Colonic mucosa (tissue), 4 donors: ENCODE data around the gene SH2D1B. TPM values are rescaled to one million over a fixed set of nuclear protein-coding genes. Genes with fewer than 3 reads are reported as not detected.

Source experiments
- DNase-seq: peaks from one replicate; pipeline ENCODE4 v3.0.0-alpha.2; 2020
- H3K27ac ChIP-seq: fragments of 200-600 bp; one replicate; pipeline ENCODE4 v1.8.0; 2021
- H3K27me3 ChIP-seq: fragments of 200-600 bp; one replicate; pipeline ENCODE4 v1.8.0; 2021
- H3K36me3 ChIP-seq: fragments of 200-600 bp; one replicate; pipeline ENCODE4 v1.8.0; 2021
- H3K4me1 ChIP-seq: fragments of 200-600 bp; one replicate; pipeline ENCODE4 v1.8.0; 2021; ENCODE audit warnings: mild to moderate bottlenecking
- H3K4me3 ChIP-seq: fragments of 200-600 bp; one replicate; pipeline ENCODE4 v1.8.0; 2021
- H3K9ac ChIP-seq, 2 donors: one replicate each; pipeline ENCODE4 v1.7.0; 2013; ENCODE audit warnings: control low read depth in 2 of 2, low read depth in 2 of 2, low read length in 2 of 2
- H3K9me3 ChIP-seq: fragments of 200-600 bp; one replicate; pipeline ENCODE4 v1.8.0; 2021
- intact Hi-C: fragments of 100-400 bp; cut with DNase I; formaldehyde crosslinking; loops from one replicate; pipeline ENCODE4 v1.14.1; 2022
- total RNA-seq, 2 donors: library from RNA; stranded (reverse); fragmentation: NEBNext Ultra II Directional in 1 of 2; extraction: Animal tissue kit (Norgen Biotek cat#: 25700) in 1 of 2; gene quantifications; one replicate each; pipeline ENCODE4 v1.2.1, GENCODE V29; 2021
- TF ChIP-seq, protein P1 (sequence below): fragments of 200-600 bp; IDR thresholded peaks from one replicate; pipeline ENCODE4 v1.8.0; 2022; ENCODE audit warnings: antibody characterized with exemption, mild to moderate bottlenecking
- donor health status: healthy.
- donor health status: DM: no; HTN: no; CAD: no.
- donor health status: DM: no; HTN: no; CAD: no.

Gene SH2D1B
- total RNA-seq, 2 donors from 2014 or later = 0.27 to 0.69 TPM

DNA sequence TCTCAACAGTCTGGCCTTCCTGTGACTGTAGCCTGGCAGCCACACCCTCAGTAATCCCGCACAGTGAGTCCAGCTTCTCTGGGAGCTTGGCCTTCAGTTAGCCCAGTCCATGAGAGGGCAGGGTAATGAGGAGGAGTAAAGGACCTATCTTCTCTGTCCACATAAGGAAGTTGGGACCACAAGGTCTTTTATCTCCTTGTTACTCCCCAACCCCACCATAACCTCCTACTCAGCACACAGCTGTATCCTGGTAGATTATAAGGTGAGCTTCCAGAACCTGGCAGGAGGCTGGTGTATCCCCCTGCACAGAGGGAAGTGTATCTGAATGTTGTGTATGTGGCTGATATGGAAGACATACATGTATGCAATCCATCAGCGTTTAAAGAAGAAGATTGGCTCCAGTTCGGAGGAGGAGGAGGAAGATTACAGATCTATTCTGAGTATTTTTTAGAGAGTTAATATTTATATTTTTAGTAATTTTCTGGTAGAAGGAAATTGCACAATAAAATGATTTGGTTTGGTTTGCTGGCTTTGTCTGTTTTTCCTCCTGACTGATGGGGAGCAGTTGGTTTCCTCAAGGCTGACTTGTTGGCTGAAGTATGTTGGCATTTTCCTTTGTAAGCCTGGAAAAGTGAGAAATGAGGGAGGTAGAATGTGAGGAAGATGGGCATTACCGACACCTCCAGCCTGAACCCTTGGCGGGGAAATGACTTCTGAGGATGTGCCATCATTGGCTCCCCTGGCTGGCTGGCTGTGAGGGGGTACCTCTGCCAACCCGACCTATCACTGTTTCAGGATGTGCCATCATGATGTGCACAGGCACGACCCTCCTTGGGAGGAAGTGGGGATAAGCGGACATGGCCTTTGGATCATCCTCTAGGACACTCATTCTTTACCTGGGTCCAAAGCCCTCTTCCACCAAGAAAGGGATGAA lies 25.4 kb downstream of the SH2D1B start:
- DNase-seq = no peak
- Histone ChIP-seq H3K4me1 (no peaks in the 10 kb centered on the region), H3K27me3 (no peaks in the 10 kb centered on the region), H3K36me3 (no peaks in the 10 kb centered on the region), H3K9me3 (no peaks in the 10 kb centered on the region), H3K9ac (no peak overlapping the region), H3K27ac (no peak overlapping the region), H3K4me3 (no peak overlapping the region)
- TF ChIP-seq, protein P1, sequence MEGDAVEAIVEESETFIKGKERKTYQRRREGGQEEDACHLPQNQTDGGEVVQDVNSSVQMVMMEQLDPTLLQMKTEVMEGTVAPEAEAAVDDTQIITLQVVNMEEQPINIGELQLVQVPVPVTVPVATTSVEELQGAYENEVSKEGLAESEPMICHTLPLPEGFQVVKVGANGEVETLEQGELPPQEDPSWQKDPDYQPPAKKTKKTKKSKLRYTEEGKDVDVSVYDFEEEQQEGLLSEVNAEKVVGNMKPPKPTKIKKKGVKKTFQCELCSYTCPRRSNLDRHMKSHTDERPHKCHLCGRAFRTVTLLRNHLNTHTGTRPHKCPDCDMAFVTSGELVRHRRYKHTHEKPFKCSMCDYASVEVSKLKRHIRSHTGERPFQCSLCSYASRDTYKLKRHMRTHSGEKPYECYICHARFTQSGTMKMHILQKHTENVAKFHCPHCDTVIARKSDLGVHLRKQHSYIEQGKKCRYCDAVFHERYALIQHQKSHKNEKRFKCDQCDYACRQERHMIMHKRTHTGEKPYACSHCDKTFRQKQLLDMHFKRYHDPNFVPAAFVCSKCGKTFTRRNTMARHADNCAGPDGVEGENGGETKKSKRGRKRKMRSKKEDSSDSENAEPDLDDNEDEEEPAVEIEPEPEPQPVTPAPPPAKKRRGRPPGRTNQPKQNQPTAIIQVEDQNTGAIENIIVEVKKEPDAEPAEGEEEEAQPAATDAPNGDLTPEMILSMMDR = no peak
- intact Hi-C loops = loop anchor here (10.0 kb wide), 1 partner anchor 102 kb away; no protein-coding TSS in a partner anchor

- intact Hi-C loops = loop anchor here (10.0 kb wide), 1 partner anchor 101 kb away; no protein-coding TSS in a partner anchor
- Histone ChIP-seq H3K4me1 (no peaks in the 10 kb centered on the region), H3K36me3 (no peaks in the 10 kb centered on the region), H3K4me3 (no peak overlapping the region), H3K9me3 (no peaks in the 10 kb centered on the region), H3K9ac (no peak overlapping the region), H3K27ac (no peak overlapping the region), H3K27me3 (no peaks in the 10 kb centered on the region)
- DNase-seq = no peak
- TF ChIP-seq, protein P1 = no peak
These were observed 26.2 kb downstream of the SH2D1B start for GRCh38 chr1:162385702-162386101.

DNA sequence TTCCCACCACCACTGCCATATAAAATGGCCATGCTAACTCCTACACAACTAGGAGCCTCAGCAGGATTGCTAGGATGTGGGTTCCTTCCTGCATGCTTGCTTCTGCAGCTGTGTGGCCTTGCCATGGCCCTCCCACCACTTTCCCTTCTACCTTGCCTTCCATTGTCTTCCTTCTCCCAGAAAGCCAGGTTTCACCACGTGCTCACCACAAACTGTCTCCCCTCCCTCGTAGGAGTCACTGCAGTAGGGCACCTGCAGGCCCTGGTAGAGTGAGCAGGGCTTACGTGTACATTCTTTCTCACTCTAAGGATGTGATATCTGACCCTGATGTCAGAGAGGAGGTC lies 26.7 kb downstream of the SH2D1B start:
- no peak overlapping the region for H3K4me3 ChIP-seq
- TF ChIP-seq, protein P1 = no peak
- H3K9me3 ChIP-seq = no peaks in the 10 kb centered on the region
- no peaks in the 10 kb centered on the region for H3K4me1 ChIP-seq
- no peak for DNase-seq
- intact Hi-C loops = loop anchor here (10.0 kb wide), 1 partner anchor 100 kb away; no protein-coding TSS in a partner anchor
- H3K36me3 ChIP-seq = no peaks in the 10 kb centered on the region
- no peak overlapping the region for H3K9ac ChIP-seq
- H3K27me3 ChIP-seq = no peaks in the 10 kb centered on the region
- H3K27ac ChIP-seq = no peak overlapping the region

DNA sequence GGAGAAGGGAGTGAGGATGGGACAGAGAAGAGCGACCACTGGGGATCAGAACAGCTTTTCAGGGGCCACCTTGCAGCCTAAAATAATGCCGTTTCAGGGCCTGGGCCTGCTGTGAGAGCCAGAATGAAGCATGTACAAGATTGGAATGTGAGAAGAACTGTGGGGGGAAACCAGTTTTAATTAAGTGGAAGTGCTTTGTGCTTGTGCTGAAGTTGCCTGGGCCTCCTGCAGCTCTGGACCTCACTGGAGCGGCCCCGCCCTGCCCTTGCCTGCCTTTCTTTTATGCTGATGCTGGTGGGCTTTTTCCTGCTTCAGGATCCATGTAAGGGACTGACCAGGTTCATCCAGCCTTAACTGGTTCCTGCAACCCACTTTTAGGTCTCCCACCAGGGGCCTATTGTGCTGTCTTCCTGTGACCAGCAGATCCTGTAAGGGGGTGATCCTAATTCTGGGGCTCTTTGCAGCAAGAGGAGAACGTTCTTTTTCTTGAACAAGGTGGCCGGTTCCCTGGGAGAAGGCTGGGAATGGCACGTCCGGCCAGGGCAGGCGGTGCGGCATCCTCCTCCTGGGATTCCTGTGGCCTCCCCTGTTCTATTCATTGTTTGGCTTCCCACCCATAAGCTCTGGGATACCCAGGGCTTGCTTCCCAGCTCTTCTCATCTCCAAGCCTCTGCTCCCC lies 27.2 kb downstream of the SH2D1B start:
- Histone ChIP-seq H3K4me3 (no peak overlapping the region), H3K9ac (peak overlapping the region in 1 of 2 donors; percentile 12), H3K9me3 (no peaks in the 10 kb centered on the region), H3K4me1 (no peaks in the 10 kb centered on the region), H3K27ac (no peak overlapping the region), H3K27me3 (no peaks in the 10 kb centered on the region), H3K36me3 (no peaks in the 10 kb centered on the region)
- intact Hi-C loops = loop anchor here (10.0 kb wide), 1 partner anchor 100 kb away; no protein-coding TSS in a partner anchor
- TF ChIP-seq, protein P1 = no peak
- DNase-seq = no peak

GRCh38 chr1:162384116-162384515 lies 27.8 kb downstream of the SH2D1B start:
- H3K27me3 ChIP-seq = no peaks in the 10 kb centered on the region
- TF ChIP-seq, protein P1 = no peak
- H3K4me3 ChIP-seq = no peak overlapping the region
- no peak overlapping the region for H3K27ac ChIP-seq
- H3K9ac ChIP-seq = no peak overlapping the region
- intact Hi-C loops = loop anchor here (10.0 kb wide), 1 partner anchor 99 kb away; no protein-coding TSS in a partner anchor
- no peak for DNase-seq
- no peaks in the 10 kb centered on the region for H3K36me3 ChIP-seq
- H3K4me1 ChIP-seq = no peaks in the 10 kb centered on the region
- no peaks in the 10 kb centered on the region for H3K9me3 ChIP-seq
